ENCODE results near the gene ATP6V1B1. TPM values are rescaled to one million over a fixed set of nuclear protein-coding genes. Genes with fewer than 3 reads are reported as not detected.
A peak's percentile ranks its signal among the peaks of the same experiment; 100 is the strongest.

ATP6V1B1 gene
- total and polyA plus RNA-seq, 2 of the 13 experiments (the other 11 are each of a cell fraction or from before 2014, with no cell fraction given) = 0.58 to 1.6 TPM

- TF ChIP-seq HIC2 (CRISPR knock-in tag; IDR thresholded peaks at IDR 0.05; ENCODE audit: low read depth) (peak; percentile 63; the same call in 1 of the 2 replicates), MBD4 (IDR thresholded peaks at IDR 0.05; ENCODE audit: borderline replicate concordance, low read length) (no peak), ZNF407 (CRISPR knock-in tag; IDR thresholded peaks at IDR 0.05; ENCODE audit: not compliant biosample characterization) (peak; percentile 22), ZSCAN21 (CRISPR knock-in tag; IDR thresholded peaks at IDR 0.05; ENCODE audit: borderline replicate concordance) (0 out of 2 replicates have a peak, but pooled peaks have one; percentile 2), ZNF839 (CRISPR knock-in tag; IDR thresholded peaks at IDR 0.05; ENCODE audit: borderline replicate concordance) (no peak), ZUFSP (CRISPR knock-in tag; IDR thresholded peaks at IDR 0.05; ENCODE audit: borderline replicate concordance) (0 out of 2 replicates have a peak, but pooled peaks have one; percentile 7)
Observed at GRCh38 chr2:71001592-71001927, 65.9 kb downstream of the ATP6V1B1 start (continued).

Measured in HepG2 (cell line).